SK-N-SH (cell line): ENCODE measurements around the gene YBX1. TPM values are rescaled to one million over a fixed set of nuclear protein-coding genes. Genes with fewer than 3 reads are reported as not detected.
A peak's percentile ranks its signal among the peaks of the same experiment; 100 is the strongest.

Experiments
- CTCF ChIA-PET: fragments of 300-600, 350-600 bp; formaldehyde crosslinking; extraction: SDS; loops from one replicate; lab custom pipeline; 2021; lab: Yijun Ruan, JAX
- POLR2A ChIA-PET: fragments of 350-600 bp; sonication (Branson Sonifier 250); formaldehyde crosslinking; extraction: SDS; loops from one replicate; lab custom pipeline; 2020; ENCODE audit warnings: antibody characterized with exemption, inconsistent platforms; lab: Yijun Ruan, JAX
- DNase-seq: peaks from one replicate; pipeline ENCODE4 v3.0.0; 2012
- H2AFZ ChIP-seq: fragments of 200-600 bp; sonication (generic); 2 replicates; pipeline ENCODE4 v1.8.1; 2016; ENCODE audit warnings: antibody characterized with exemption, mild to moderate bottlenecking, low read depth
- H3F3A ChIP-seq: fragments of 200-600 bp; sonication (generic); replicated peaks from 2 replicates; pipeline ENCODE3; 2016; ENCODE audit warnings: antibody characterized with exemption, mild to moderate bottlenecking; ENCODE audit not compliant: insufficient read depth
- H3K27ac ChIP-seq, 2 experiments: fragments of 200-500 bp in 1 of 2; fragments of 200-600 bp in 1 of 2; sonication (Bioruptor generic) in 1 of 2; sonication (generic), shearing (Covaris generic) in 1 of 2; 2 replicates each; pipeline versions ENCODE4 v1.5.1 to v1.6.1; 2014 to 2016; ENCODE audit warnings: low read depth in 2 of 2, inconsistent platforms in 1 of 2, low read length in 1 of 2, mild to moderate bottlenecking in 1 of 2, mixed read lengths in 1 of 2
- H3K27me3 ChIP-seq: fragments of 200-600 bp; sonication (generic), shearing (Covaris generic); 2 replicates; pipeline ENCODE4 v1.6.1; 2016; ENCODE audit warnings: mixed run types; ENCODE audit not compliant: insufficient read depth
- H3K36me3 ChIP-seq, 2 experiments: fragments of 200-500 bp in 1 of 2; fragments of 200-600 bp in 1 of 2; sonication (Bioruptor generic) in 1 of 2; sonication (generic) in 1 of 2; replicated peaks in 1 of 2; 2 replicates each; pipeline versions ENCODE3 to v1.5.1; 2014 to 2016; ENCODE audit warnings: low read length in 1 of 2, mild to moderate bottlenecking in 1 of 2; ENCODE audit not compliant: insufficient read depth in 2 of 2, control insufficient read depth in 1 of 2
- H3K4me1 ChIP-seq, 2 experiments: fragments of 200-500 bp in 1 of 2; fragments of 200-600 bp in 1 of 2; sonication (Bioruptor generic) in 1 of 2; sonication (generic), shearing (Covaris generic) in 1 of 2; 2 replicates each; pipeline versions ENCODE4 v1.5.1 to v1.6.1; 2014 to 2016; ENCODE audit warnings: low read depth in 1 of 2, low read length in 1 of 2, mixed run types in 1 of 2; ENCODE audit not compliant: insufficient read depth in 2 of 2, control insufficient read depth in 1 of 2
- H3K4me2 ChIP-seq: fragments of 200-600 bp; sonication (generic), shearing (Covaris generic); 2 replicates; pipeline ENCODE4 v1.6.1; 2017; ENCODE audit warnings: mixed run types
- H3K4me3 ChIP-seq, 2 experiments: fragments of 200-500 bp in 1 of 2; fragments of 200-600 bp in 1 of 2; sonication (Bioruptor generic) in 1 of 2; sonication (generic), shearing (Covaris generic) in 1 of 2; 2 replicates each; pipeline versions ENCODE4 v1.5.1 to v1.8.1; 2014 to 2016; ENCODE audit warnings: low read depth in 2 of 2, inconsistent platforms in 1 of 2, low read length in 1 of 2, mild to moderate bottlenecking in 1 of 2, mixed read lengths in 1 of 2, moderate library complexity in 1 of 2
- H3K79me2 ChIP-seq: fragments of 200-600 bp; sonication (generic); 2 replicates; pipeline ENCODE4 v1.8.1; 2017; ENCODE audit warnings: mild to moderate bottlenecking; ENCODE audit not compliant: insufficient read depth
- H3K9ac ChIP-seq: fragments of 200-600 bp; sonication (generic); 2 replicates; pipeline ENCODE4 v1.6.1; 2017; ENCODE audit warnings: mixed run types
- H3K9me2 ChIP-seq: fragments of 200-600 bp; sonication (generic); 2 replicates; pipeline ENCODE4 v1.6.1; 2017; ENCODE audit warnings: mixed run types
- H3K9me3 ChIP-seq: fragments of 200-600 bp; sonication (generic); 2 replicates; pipeline ENCODE4 v1.6.1; 2017; ENCODE audit warnings: mixed run types, mild to moderate bottlenecking, moderate library complexity
- H4K20me1 ChIP-seq: fragments of 200-600 bp; sonication (generic); 2 replicates; pipeline ENCODE4 v1.6.1; 2017; ENCODE audit warnings: mild to moderate bottlenecking, mixed run types; ENCODE audit not compliant: insufficient read depth
- CHD2 ChIP-seq: fragments of 150-350 bp; IDR thresholded peaks from 2 replicates; pipeline ENCODE4 v1.6.1; 2018; ENCODE audit warnings: low read length; ENCODE audit not compliant: partially characterized antibody
- FOXJ3 ChIP-seq: sonication (generic); formaldehyde crosslinking; IDR thresholded peaks from 2 replicates; pipeline ENCODE4 v1.5.1; 2020; ENCODE audit warnings: mild to moderate bottlenecking, missing genetic modification reagents
- FOXM1 ChIP-seq: IDR thresholded peaks from 2 replicates; pipeline ENCODE4 v1.4.0; 2012; ENCODE audit warnings: low read depth, mild to moderate bottlenecking
- MEF2A ChIP-seq: IDR thresholded peaks from 2 replicates; pipeline ENCODE4 v1.4.0; 2012; ENCODE audit warnings: low read depth, borderline replicate concordance
- NRF1 ChIP-seq: IDR thresholded peaks from 2 replicates; pipeline ENCODE4 v1.6.1; 2012; ENCODE audit warnings: low read depth, mild to moderate bottlenecking, low read length
- RCOR1 ChIP-seq: fragments of 150-350 bp; IDR thresholded peaks from 2 replicates; pipeline ENCODE4 v1.6.1; 2017; ENCODE audit warnings: antibody characterized with exemption, low read length
- SMC3 ChIP-seq: IDR thresholded peaks from 2 replicates; pipeline ENCODE4 v1.6.1; 2012; ENCODE audit warnings: low read depth, low read length, improper control_type of control experiment
- TEAD4 ChIP-seq: IDR thresholded peaks from 2 replicates; pipeline ENCODE4 v1.4.0; 2012; ENCODE audit warnings: mild to moderate bottlenecking, borderline replicate concordance; ENCODE audit not compliant: insufficient read depth
- WGBS: methylation state at CpG from one replicate; pipeline ENCODE4 v1.1.6; 2017; ENCODE audit warnings: low lambda C conversion rate; 5-methylcytosine and 5-hydroxymethylcytosine counted together
- polyA plus RNA-seq, 3 experiments: library from polyadenylated mRNA; depleted of rRNA; stranded (reverse); fragments of >200 nt; gene quantifications; 2 replicates each; pipeline ENCODE4 v1.2.3, GENCODE V29; 2012
- TF ChIP-seq, protein P1 (sequence below): IDR thresholded peaks from 2 replicates; pipeline ENCODE4 v1.6.1; 2012; ENCODE audit warnings: mild to moderate bottlenecking, low read depth, low read length, moderate library complexity
- TF ChIP-seq, protein P2 (sequence below): IDR thresholded peaks from 2 replicates; pipeline ENCODE4 v1.4.0; 2012; ENCODE audit warnings: low read depth

YBX1 gene
- polyA plus RNA-seq, 1 of the 3 experiments (the other 2 are of a cell fraction): 592 TPM

DNA sequence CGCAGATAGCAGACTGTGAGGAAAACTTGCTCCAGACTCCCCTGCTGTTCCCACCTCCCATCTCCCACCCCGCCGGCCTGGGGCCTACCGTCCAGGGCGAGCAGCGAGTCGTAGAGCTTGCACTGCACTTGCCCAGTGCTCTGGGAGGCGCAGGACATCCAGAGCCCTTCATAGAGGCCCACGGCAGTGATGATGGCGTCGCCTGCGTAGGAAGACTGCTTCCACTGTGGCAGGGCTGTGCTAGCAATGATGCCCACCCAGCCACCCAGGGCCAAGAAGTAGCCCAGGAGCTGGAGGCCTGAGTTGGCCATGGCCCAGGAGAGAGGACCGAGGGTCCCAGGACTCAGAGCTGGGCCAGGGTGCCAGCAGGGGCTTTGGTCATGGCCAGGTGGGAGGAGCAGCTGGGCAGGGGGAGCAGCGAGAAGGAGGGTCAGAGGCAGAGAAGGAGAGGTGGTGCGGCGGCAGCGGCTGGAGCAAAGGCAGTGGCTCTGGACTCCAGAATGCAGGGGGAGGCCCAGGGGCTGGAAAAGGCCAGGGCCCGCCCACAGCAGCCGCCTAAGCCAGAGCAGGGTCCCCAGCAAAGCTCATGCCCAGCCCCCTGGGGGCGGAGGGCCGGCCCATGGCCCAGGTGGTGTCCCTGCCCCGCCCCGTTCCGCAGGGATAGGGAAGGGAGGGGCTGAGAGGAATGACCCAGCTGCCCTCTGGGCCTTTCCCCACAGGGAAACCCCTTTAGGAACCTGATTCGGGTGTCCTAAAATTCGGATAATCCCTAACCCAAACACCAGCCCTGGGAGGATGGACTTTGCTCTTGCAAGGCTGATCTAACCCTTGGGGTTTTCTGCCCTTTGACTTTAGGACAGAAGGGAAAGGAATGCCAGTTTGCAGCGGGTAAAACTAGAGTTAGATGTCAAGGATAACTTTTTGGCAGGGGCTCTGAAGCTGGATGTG lies 57.8 kb downstream of the YBX1 start, which contains the start of gene CLDN19:
Gene CLDN19, minus strand, starts transcription at position 484 of the 948 bp plus-strand sequence. Its CDS starts 173 bp downstream, at position 311.
- no peak within 1 kb of the TSS for H3K9ac ChIP-seq
- no peaks in the 10 kb centered on the region for H3K79me2 ChIP-seq
- ChIA-PET CTCF (interaction anchor here (1.1 to 1.7 kb wide), 3 partner anchors 50 to 593 kb away, joined by 3 to 4 read pairs (median 3); no protein-coding TSS in a partner anchor), POLR2A (no interaction called here)
- no peaks in the 10 kb centered on the region for H3K9me3 ChIP-seq
- no peak within 1 kb of the TSS for H2AFZ ChIP-seq
- 76% methylated on average over 10 of the region's 27 CpGs for WGBS
- H3K9me2 ChIP-seq: no peaks in the 10 kb centered on the region
- no peaks in the 10 kb centered on the region for H3K27me3 ChIP-seq
- no peak within 1 kb of the TSS for H3K27ac ChIP-seq
- TF ChIP-seq, protein P1, sequence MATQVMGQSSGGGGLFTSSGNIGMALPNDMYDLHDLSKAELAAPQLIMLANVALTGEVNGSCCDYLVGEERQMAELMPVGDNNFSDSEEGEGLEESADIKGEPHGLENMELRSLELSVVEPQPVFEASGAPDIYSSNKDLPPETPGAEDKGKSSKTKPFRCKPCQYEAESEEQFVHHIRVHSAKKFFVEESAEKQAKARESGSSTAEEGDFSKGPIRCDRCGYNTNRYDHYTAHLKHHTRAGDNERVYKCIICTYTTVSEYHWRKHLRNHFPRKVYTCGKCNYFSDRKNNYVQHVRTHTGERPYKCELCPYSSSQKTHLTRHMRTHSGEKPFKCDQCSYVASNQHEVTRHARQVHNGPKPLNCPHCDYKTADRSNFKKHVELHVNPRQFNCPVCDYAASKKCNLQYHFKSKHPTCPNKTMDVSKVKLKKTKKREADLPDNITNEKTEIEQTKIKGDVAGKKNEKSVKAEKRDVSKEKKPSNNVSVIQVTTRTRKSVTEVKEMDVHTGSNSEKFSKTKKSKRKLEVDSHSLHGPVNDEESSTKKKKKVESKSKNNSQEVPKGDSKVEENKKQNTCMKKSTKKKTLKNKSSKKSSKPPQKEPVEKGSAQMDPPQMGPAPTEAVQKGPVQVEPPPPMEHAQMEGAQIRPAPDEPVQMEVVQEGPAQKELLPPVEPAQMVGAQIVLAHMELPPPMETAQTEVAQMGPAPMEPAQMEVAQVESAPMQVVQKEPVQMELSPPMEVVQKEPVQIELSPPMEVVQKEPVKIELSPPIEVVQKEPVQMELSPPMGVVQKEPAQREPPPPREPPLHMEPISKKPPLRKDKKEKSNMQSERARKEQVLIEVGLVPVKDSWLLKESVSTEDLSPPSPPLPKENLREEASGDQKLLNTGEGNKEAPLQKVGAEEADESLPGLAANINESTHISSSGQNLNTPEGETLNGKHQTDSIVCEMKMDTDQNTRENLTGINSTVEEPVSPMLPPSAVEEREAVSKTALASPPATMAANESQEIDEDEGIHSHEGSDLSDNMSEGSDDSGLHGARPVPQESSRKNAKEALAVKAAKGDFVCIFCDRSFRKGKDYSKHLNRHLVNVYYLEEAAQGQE: no peak
- TF ChIP-seq CHD2: no peak
- no peak for TF ChIP-seq MEF2A
- no peak for TF ChIP-seq FOXM1
- no peak for TF ChIP-seq NRF1
- TF ChIP-seq FOXJ3 (CRISPR knock-in tag): no peak
- TF ChIP-seq RCOR1: no peak
- H3K36me3 ChIP-seq: no peaks in the 10 kb centered on the region
- H3K4me3 ChIP-seq: no peak within 1 kb of the TSS
- peaks cover 0 to 26% of the 10 kb centered on the region in 2 experiments; a peak in 1 of 4 replicates for H3K4me1 ChIP-seq
- H3K4me2 ChIP-seq: no peak within 1 kb of the TSS
- H3F3A ChIP-seq: no peaks in the 10 kb centered on the region
- H4K20me1 ChIP-seq: no peaks in the 10 kb centered on the region
- DNase-seq: peak; percentile 44

DNA sequence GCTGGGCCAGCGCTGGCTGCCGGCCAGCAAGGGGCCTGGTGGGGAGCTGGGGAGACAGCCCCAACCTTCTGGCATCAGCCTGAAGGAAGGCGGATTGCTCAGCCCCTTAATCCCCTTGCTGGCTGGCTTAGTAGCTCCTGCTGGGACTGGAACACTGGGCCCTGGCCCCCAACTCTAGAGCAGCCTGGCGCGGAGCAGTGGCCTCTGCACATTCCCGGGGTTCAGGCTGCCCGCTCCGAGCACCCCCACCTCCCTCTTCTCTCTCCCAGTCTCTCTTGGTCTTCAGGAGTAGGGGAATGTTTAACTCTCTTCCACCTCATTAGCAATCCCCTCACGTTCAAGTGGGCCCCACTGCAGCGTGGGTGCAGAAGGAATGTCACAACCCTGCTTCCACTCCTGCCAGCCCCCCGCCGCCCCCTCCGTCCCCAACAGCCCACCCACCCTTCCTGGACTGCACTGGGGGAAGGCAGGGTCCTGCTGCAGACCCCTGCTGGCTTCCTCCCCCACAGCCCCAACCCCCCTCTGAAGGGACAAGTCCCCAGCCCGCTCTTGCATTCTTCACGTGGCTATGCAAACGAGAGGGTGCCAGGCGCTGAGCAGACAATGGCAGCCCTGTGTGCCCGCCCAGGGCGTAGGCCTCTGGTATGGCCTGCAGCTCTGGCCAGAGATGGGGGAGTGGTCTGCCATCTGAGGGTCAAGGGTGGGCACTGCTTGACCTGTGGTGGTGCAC lies 58.8 kb downstream of the YBX1 start:
- Histone ChIP-seq H3K4me1 (peaks cover 0 to 20% of the 10 kb centered on the region in 2 experiments; a peak in 1 of 4 replicates), H4K20me1 (no peaks in the 10 kb centered on the region), H3K4me2 (no peak overlapping the region), H2AFZ (no peak overlapping the region), H3K4me3 (no peak overlapping the region), H3K9me2 (no peaks in the 10 kb centered on the region), H3K36me3 (peaks cover under 1 to 2% of the 10 kb centered on the region in 2 experiments), H3K9me3 (no peaks in the 10 kb centered on the region), H3K79me2 (no peaks in the 10 kb centered on the region), H3K9ac (no peak overlapping the region), H3K27ac (no peak overlapping the region), H3F3A (no peaks in the 10 kb centered on the region), H3K27me3 (no peaks in the 10 kb centered on the region)
- 87% methylated on average over 15 of the region's 19 CpGs for WGBS
- DNase-seq: peak; percentile 25
- TF ChIP-seq, protein P2, sequence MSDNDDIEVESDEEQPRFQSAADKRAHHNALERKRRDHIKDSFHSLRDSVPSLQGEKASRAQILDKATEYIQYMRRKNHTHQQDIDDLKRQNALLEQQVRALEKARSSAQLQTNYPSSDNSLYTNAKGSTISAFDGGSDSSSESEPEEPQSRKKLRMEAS: no peak
- TF ChIP-seq SMC3 (no peak), TEAD4 (no peak)
- CTCF ChIA-PET: interaction anchor here (1.1 to 1.7 kb wide), 3 partner anchors 51 to 594 kb away, joined by 3 to 4 read pairs (median 3); no protein-coding TSS in a partner anchor
- POLR2A ChIA-PET: no interaction called here
